H9 (cell line): Measurements from ENCODE around the gene C1QTNF7. TPM values are rescaled to one million over a fixed set of nuclear protein-coding genes. Genes with fewer than 3 reads are reported as not detected.
A peak's percentile ranks its signal among the peaks of the same experiment; 100 is the strongest.

Experiments
- DNase-seq: peaks from one replicate; pipeline ENCODE4 v3.0.0-alpha.2; 2017
- H2AFZ ChIP-seq: one replicate; pipeline ENCODE4 v1.6.1; 2013; ENCODE audit warnings: mild to moderate bottlenecking, low read length, control low read depth, moderate library complexity
- H2AK5ac ChIP-seq: 2 replicates; pipeline ENCODE4 v1.6.1; 2013; ENCODE audit warnings: low read length, control low read depth, mixed read lengths; ENCODE audit not compliant: insufficient read length
- H2BK120ac ChIP-seq: one replicate; pipeline ENCODE4 v1.6.1; 2013; ENCODE audit warnings: low read depth, mild to moderate bottlenecking, low read length, control low read depth, inconsistent platforms; ENCODE audit not compliant: poor library complexity, severe bottlenecking
- H2BK12ac ChIP-seq: 2 replicates; pipeline ENCODE4 v1.6.1; 2013; ENCODE audit warnings: low read length, control low read depth, mixed read lengths, low read depth; ENCODE audit not compliant: insufficient read length
- H2BK15ac ChIP-seq: 2 replicates; pipeline ENCODE4 v1.6.1; 2013; ENCODE audit warnings: low read depth, low read length, control low read depth
- H2BK20ac ChIP-seq: one replicate; pipeline ENCODE4 v1.6.1; 2013; ENCODE audit warnings: low read depth, mild to moderate bottlenecking, low read length, control low read depth, inconsistent platforms; ENCODE audit not compliant: poor library complexity, severe bottlenecking
- H2BK5ac ChIP-seq: 2 replicates; pipeline ENCODE4 v1.6.1; 2013; ENCODE audit warnings: low read length, control low read depth, mixed read lengths; ENCODE audit not compliant: insufficient read length
- H3K14ac ChIP-seq: 2 replicates; pipeline ENCODE4 v1.6.1; 2013; ENCODE audit warnings: low read length, control low read depth; ENCODE audit not compliant: insufficient read depth
- H3K18ac ChIP-seq: 2 replicates; pipeline ENCODE4 v1.6.1; 2013; ENCODE audit warnings: low read depth, mild to moderate bottlenecking, mixed read lengths, low read length, control low read depth; ENCODE audit not compliant: insufficient read length
- H3K23ac ChIP-seq: 2 replicates; pipeline ENCODE4 v1.6.1; 2013; ENCODE audit warnings: low read length, control low read depth, mixed read lengths, low read depth; ENCODE audit not compliant: insufficient read length
- H3K23me2 ChIP-seq: 2 replicates; pipeline ENCODE4 v1.6.1; 2013; ENCODE audit warnings: low read depth, mild to moderate bottlenecking, mixed read lengths, low read length, control low read depth; ENCODE audit not compliant: insufficient read length, poor library complexity, severe bottlenecking
- H3K27ac ChIP-seq: 2 replicates; pipeline ENCODE4 v1.5.1; 2013; ENCODE audit warnings: low read length, control low read depth, mixed read lengths, low read depth; ENCODE audit not compliant: insufficient read length
- H3K27me3 ChIP-seq: 2 replicates; pipeline ENCODE4 v1.6.1; 2013; ENCODE audit warnings: low read length, control low read depth, inconsistent platforms; ENCODE audit not compliant: insufficient read depth
- H3K4ac ChIP-seq: 2 replicates; pipeline ENCODE4 v1.6.1; 2013; ENCODE audit warnings: low read depth, mild to moderate bottlenecking, control low read depth, inconsistent platforms, low read length, moderate library complexity
- H3K4me1 ChIP-seq: 2 replicates; pipeline ENCODE4 v1.6.1; 2013; ENCODE audit warnings: low read length, control low read depth, inconsistent platforms; ENCODE audit not compliant: insufficient read depth
- H3K4me2 ChIP-seq: 2 replicates; pipeline ENCODE4 v1.6.1; 2013; ENCODE audit warnings: low read length, control low read depth, mixed read lengths; ENCODE audit not compliant: insufficient read length, insufficient read depth
- H3K56ac ChIP-seq: 2 replicates; pipeline ENCODE4 v1.6.1; 2013; ENCODE audit warnings: low read depth, mild to moderate bottlenecking, mixed read lengths, low read length, control low read depth; ENCODE audit not compliant: insufficient read length
- H3K79me1 ChIP-seq: 2 replicates; pipeline ENCODE4 v1.6.1; 2013; ENCODE audit warnings: low read depth, mild to moderate bottlenecking, moderate library complexity, low read length, control low read depth, inconsistent platforms; ENCODE audit not compliant: insufficient read depth, poor library complexity, severe bottlenecking
- H3K79me2 ChIP-seq: 2 replicates; pipeline ENCODE4 v1.6.1; 2013; ENCODE audit warnings: low read length, control low read depth, inconsistent platforms; ENCODE audit not compliant: insufficient read depth
- H3K9ac ChIP-seq: 2 replicates; pipeline ENCODE4 v1.6.1; 2013; ENCODE audit warnings: low read length, control low read depth, mixed read lengths; ENCODE audit not compliant: insufficient read length; ENCODE audit errors: extremely low read depth
- H3K9me3 ChIP-seq: one replicate; pipeline ENCODE4 v1.6.1; 2013; ENCODE audit warnings: low read depth, low read length, inconsistent platforms; ENCODE audit not compliant: control insufficient read depth
- H3T11ph ChIP-seq: one replicate; pipeline ENCODE4 v1.6.1; 2013; ENCODE audit warnings: mild to moderate bottlenecking, low read length, control low read depth, inconsistent platforms
- H4K20me1 ChIP-seq: one replicate; pipeline ENCODE4 v1.6.1; 2013; ENCODE audit not compliant: control insufficient read depth, insufficient read length, insufficient read depth
- H4K5ac ChIP-seq: 2 replicates; pipeline ENCODE4 v1.6.1; 2013; ENCODE audit warnings: low read depth, mild to moderate bottlenecking, mixed read lengths, low read length, control low read depth; ENCODE audit not compliant: insufficient read length
- H4K8ac ChIP-seq: replicated peaks from 2 replicates; pipeline ENCODE4 v1.6.1; 2013; ENCODE audit warnings: low read length, control low read depth, mixed read lengths, low read depth; ENCODE audit not compliant: insufficient read length
- H4K91ac ChIP-seq: 2 replicates; pipeline ENCODE4 v1.6.1; 2013; ENCODE audit warnings: low read depth, mild to moderate bottlenecking, moderate library complexity, mixed read lengths, low read length, control low read depth; ENCODE audit not compliant: insufficient read length
- H3K27ac Mint-ChIP-seq, 3 experiments: 2 replicates in 2 of 3; 3 replicates in 1 of 3; pipeline ENCODE4 v1.8.0; 2020 to 2021; ENCODE audit warnings: mixed read lengths in 3 of 3, mild to moderate bottlenecking in 1 of 3, moderate library complexity in 1 of 3
- H3K27me3 Mint-ChIP-seq: 2 replicates; pipeline ENCODE4 v1.8.0; 2021; ENCODE audit warnings: low read depth, mild to moderate bottlenecking, moderate library complexity, mixed read lengths
- H3K36me3 Mint-ChIP-seq, 3 experiments: 2 replicates in 2 of 3; 3 replicates in 1 of 3; pipeline ENCODE4 v1.8.0; 2020 to 2021; ENCODE audit warnings: low read depth in 3 of 3, mixed read lengths in 3 of 3; ENCODE audit not compliant: insufficient read depth in 1 of 3
- H3K4me1 Mint-ChIP-seq, 2 experiments: 2 replicates each; pipeline ENCODE4 v1.8.0; 2020; ENCODE audit warnings: mixed read lengths in 2 of 2
- H3K4me3 Mint-ChIP-seq, 2 experiments: 2 replicates in 1 of 2; 3 replicates in 1 of 2; pipeline ENCODE4 v1.8.0; 2020 to 2021; ENCODE audit warnings: mild to moderate bottlenecking in 2 of 2, mixed read lengths in 2 of 2, moderate library complexity in 1 of 2
- H3K9me3 Mint-ChIP-seq, 2 experiments: 2 replicates in 1 of 2; 3 replicates in 1 of 2; pipeline ENCODE4 v1.8.0; 2020; ENCODE audit warnings: mild to moderate bottlenecking in 2 of 2, mixed read lengths in 2 of 2, moderate library complexity in 1 of 2
- CTCF ChIP-seq: fragments of 200-600 bp; sonication (generic); conservative IDR thresholded peaks from 3 replicates; pipeline ENCODE4 v1.8.0; 2021; ENCODE audit warnings: antibody characterized with exemption, mild to moderate bottlenecking
- whole genome bisulfite sequencing: extraction: QIAGEN DNeasy Blood & Tissue Kit; methylation state at CpG from one replicate; pipeline ENCODE4 v1.1.7; 2013; ENCODE audit warnings: missing lambda C conversion rate, low lambda C conversion rate, mixed read lengths; ENCODE audit not compliant: insufficient read length; ENCODE audit errors: extremely low coverage; 5-methylcytosine and 5-hydroxymethylcytosine counted together
- total RNA-seq: library from RNA; stranded (reverse); gene quantifications from 2 replicates; pipeline ENCODE4 v1.2.1, GENCODE V29; 2021

Gene C1QTNF7
- total RNA-seq, 1 experiment from 2014 or later: not detected

- Histone ChIP-seq H3K23me2 (no peaks in the 10 kb centered on the region), H3K79me1 (no peaks in the 10 kb centered on the region), H3K4ac (no peak overlapping the region), H2BK15ac (no peak overlapping the region), H4K8ac (no peak overlapping the region), H4K20me1 (no peaks in the 10 kb centered on the region), H3T11ph (no peak overlapping the region), H3K18ac (no peak overlapping the region), H3K79me2 (no peaks in the 10 kb centered on the region; the same call in 1 of the 2 replicates), H4K91ac (no peak overlapping the region), H2AK5ac (no peak overlapping the region), H2AFZ (no peak overlapping the region), H2BK12ac (no peak overlapping the region), H3K14ac (no peak overlapping the region), H3K27me3 (no peaks in the 10 kb centered on the region), H4K5ac (no peak overlapping the region), H3K23ac (no peak overlapping the region), H3K56ac (no peak overlapping the region), H2BK5ac (no peak overlapping the region), H2BK20ac (no peak overlapping the region), H3K9ac (no peak overlapping the region), H3K4me2 (no peak overlapping the region), H3K27ac (no peak overlapping the region), H3K9me3 (no peaks in the 10 kb centered on the region), H2BK120ac (no peak overlapping the region), H3K4me1 (peaks cover 4% of the 10 kb centered on the region; the same call in 1 of the 2 replicates)
- H3K4me3 Mint-ChIP-seq: no peak overlapping the region
- no CpG with 5 or more reads among the region's 9 CpGs for WGBS
- no peaks in the 10 kb centered on the region for H3K36me3 Mint-ChIP-seq
- peak overlapping the region in 1 of 3 experiments; percentile 0; a peak in 1 of 7 replicates for H3K27ac Mint-ChIP-seq
- DNase-seq: no peak
- TF ChIP-seq CTCF: no peak
- H3K27me3 Mint-ChIP-seq: no peaks in the 10 kb centered on the region
- peaks cover 14 to 18% of the 10 kb centered on the region in 2 experiments for H3K4me1 Mint-ChIP-seq
- H3K9me3 Mint-ChIP-seq: no peaks in the 10 kb centered on the region
Measured at GRCh38 chr4:15400981-15401671, 26.7 kb upstream of the C1QTNF7 start.
